Fibroblast of upper back skin (primary cell): Measurements from ENCODE around the gene BAIAP2.

ENCODE experiments used
- DNase-seq: peaks from one replicate; pipeline ENCODE4 v3.0.0-alpha.2; 2013

The BAIAP2 gene

GRCh38 chr17:81053041-81053970 is 18.4 kb downstream of the BAIAP2 start:
- DNase-seq: no peak

GRCh38 chr17:81054308-81054707 is 19.4 kb downstream of the BAIAP2 start:
- DNase-seq: no peak

- no peak for DNase-seq
Measured at GRCh38 chr17:81054881-81055370, 20.0 kb downstream of the BAIAP2 start.

- no peak for DNase-seq
Measured at GRCh38 chr17:81056312-81056711, 21.4 kb downstream of the BAIAP2 start.

GRCh38 chr17:81057079-81057730 is 22.3 kb downstream of the BAIAP2 start:
- no peak for DNase-seq

GRCh38 chr17:81057777-81058176 is 22.8 kb downstream of the BAIAP2 start:
- no peak for DNase-seq

- DNase-seq: no peak
Measured at GRCh38 chr17:81058263-81058871, 23.4 kb downstream of the BAIAP2 start.

GRCh38 chr17:81059026-81059425 is 24.1 kb downstream of the BAIAP2 start:
- DNase-seq: no peak

GRCh38 chr17:81060416-81060815 is 25.5 kb downstream of the BAIAP2 start:
- no peak for DNase-seq

GRCh38 chr17:81061027-81061735 is 26.2 kb downstream of the BAIAP2 start:
- no peak for DNase-seq

GRCh38 chr17:81062014-81062780 is 27.2 kb downstream of the BAIAP2 start:
- no peak for DNase-seq

GRCh38 chr17:81063106-81064093 is 28.4 kb downstream of the BAIAP2 start:
- DNase-seq: no peak

- peak; percentile 68 for DNase-seq
Measured at GRCh38 chr17:81064678-81065475, 29.9 kb downstream of the BAIAP2 start.

GRCh38 chr17:81065500-81065899 is 30.5 kb downstream of the BAIAP2 start:
- no peak for DNase-seq

GRCh38 chr17:81066072-81066471 is 31.1 kb downstream of the BAIAP2 start:
- no peak for DNase-seq

GRCh38 chr17:81066771-81067315 is 31.9 kb downstream of the BAIAP2 start:
- no peak for DNase-seq

GRCh38 chr17:81067391-81067811 is 32.5 kb downstream of the BAIAP2 start:
- DNase-seq: peak; percentile 32

GRCh38 chr17:81068411-81069134 is 33.6 kb downstream of the BAIAP2 start:
- DNase-seq: no peak

- no peak for DNase-seq
Measured at GRCh38 chr17:81069135-81069645, 34.2 kb downstream of the BAIAP2 start.
